ENCODE measurements around the gene ATG5.
"Not testable (repeated sequence)": the region's sequence is repeated elsewhere in the genome, so short reads cannot be mapped to it uniquely, and the experiment has no call there.

ATG5 gene

DNA sequence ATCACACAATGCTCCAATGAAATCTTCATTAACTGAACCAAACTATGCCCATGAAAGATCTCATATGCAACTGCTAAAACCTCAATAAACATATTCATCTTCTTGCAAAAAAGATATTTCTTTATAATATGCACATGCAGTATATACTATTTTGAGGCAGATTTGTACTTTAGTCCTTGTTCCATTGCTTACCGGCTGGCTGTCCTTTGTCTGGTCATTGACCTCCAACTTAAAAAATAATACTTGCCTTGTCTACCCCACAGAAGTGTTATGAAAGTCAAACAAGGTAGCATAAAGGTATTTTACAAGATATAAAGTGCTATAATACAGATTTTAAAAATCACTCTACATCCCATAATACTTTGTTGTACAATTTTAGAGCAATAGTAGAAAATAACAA, 88.3 kb downstream of the ATG5 start:
- TF ChIP-seq, protein P1, sequence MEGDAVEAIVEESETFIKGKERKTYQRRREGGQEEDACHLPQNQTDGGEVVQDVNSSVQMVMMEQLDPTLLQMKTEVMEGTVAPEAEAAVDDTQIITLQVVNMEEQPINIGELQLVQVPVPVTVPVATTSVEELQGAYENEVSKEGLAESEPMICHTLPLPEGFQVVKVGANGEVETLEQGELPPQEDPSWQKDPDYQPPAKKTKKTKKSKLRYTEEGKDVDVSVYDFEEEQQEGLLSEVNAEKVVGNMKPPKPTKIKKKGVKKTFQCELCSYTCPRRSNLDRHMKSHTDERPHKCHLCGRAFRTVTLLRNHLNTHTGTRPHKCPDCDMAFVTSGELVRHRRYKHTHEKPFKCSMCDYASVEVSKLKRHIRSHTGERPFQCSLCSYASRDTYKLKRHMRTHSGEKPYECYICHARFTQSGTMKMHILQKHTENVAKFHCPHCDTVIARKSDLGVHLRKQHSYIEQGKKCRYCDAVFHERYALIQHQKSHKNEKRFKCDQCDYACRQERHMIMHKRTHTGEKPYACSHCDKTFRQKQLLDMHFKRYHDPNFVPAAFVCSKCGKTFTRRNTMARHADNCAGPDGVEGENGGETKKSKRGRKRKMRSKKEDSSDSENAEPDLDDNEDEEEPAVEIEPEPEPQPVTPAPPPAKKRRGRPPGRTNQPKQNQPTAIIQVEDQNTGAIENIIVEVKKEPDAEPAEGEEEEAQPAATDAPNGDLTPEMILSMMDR (IDR thresholded peaks at IDR 0.05; ENCODE audit: insufficient read depth, low read length, poor library complexity, severe bottlenecking) = no peak
- no peak for TF ChIP-seq EZH2phosphoT487 (conservative IDR thresholded peaks at IDR 0.05; ENCODE audit: low read length)
- Histone ChIP-seq H3K27ac (ENCODE audit: low read depth, low read length) (no peak overlapping the region), H3K9ac (ENCODE audit: low read length) (no peak overlapping the region)

GRCh38 chr6:106229876-106230445, 95.6 kb downstream of the ATG5 start:
- not testable (repeated sequence) for H3K79me2 ChIP-seq (ENCODE audit: insufficient read depth, low read length); H3F3A ChIP-seq (ENCODE audit: insufficient read depth); H3K4me2 ChIP-seq (ENCODE audit: low read depth, low read length, poor library complexity, severe bottlenecking); H3K9ac ChIP-seq (ENCODE audit: low read length); H3K4me3 ChIP-seq (ENCODE audit: insufficient read depth, low read length, poor library complexity, severe bottlenecking); H3K9me2 ChIP-seq (replicated peaks; ENCODE audit: insufficient read depth, low read length); H3K27me3 ChIP-seq (ENCODE audit: low read length); H3K27ac ChIP-seq (ENCODE audit: low read depth, low read length); H2AFZ ChIP-seq (ENCODE audit: low read depth, low read length, severe bottlenecking); H4K20me1 ChIP-seq (ENCODE audit: low read depth, low read length); H3K9me3 ChIP-seq (ENCODE audit: insufficient read depth, low read length); H3K36me3 ChIP-seq (ENCODE audit: low read length)

More for the DNA sequence above, 88.3 kb downstream of the ATG5 start:
- no peaks in the 10 kb centered on the region for H3K36me3 ChIP-seq (ENCODE audit: low read length)
- H3K9me2 ChIP-seq (replicated peaks; ENCODE audit: insufficient read depth, low read length) = no peaks in the 10 kb centered on the region
- no peak overlapping the region for H3K4me2 ChIP-seq (ENCODE audit: low read depth, low read length, poor library complexity, severe bottlenecking)
- no peak overlapping the region for H3K4me3 ChIP-seq (ENCODE audit: insufficient read depth, low read length, poor library complexity, severe bottlenecking)
- H3K79me2 ChIP-seq (ENCODE audit: insufficient read depth, low read length) = no peaks in the 10 kb centered on the region; the same call in 1 of the 2 replicates
- no peaks in the 10 kb centered on the region for H4K20me1 ChIP-seq (ENCODE audit: low read depth, low read length)
- no peak overlapping the region for H2AFZ ChIP-seq (ENCODE audit: low read depth, low read length, severe bottlenecking)
- H3K27me3 ChIP-seq (ENCODE audit: low read length) = no peaks in the 10 kb centered on the region
- no peaks in the 10 kb centered on the region for H3F3A ChIP-seq (ENCODE audit: insufficient read depth)
- H3K9me3 ChIP-seq (ENCODE audit: insufficient read depth, low read length) = no peaks in the 10 kb centered on the region

- Histone ChIP-seq H3K4me3 (ENCODE audit: insufficient read depth, low read length, poor library complexity, severe bottlenecking) (no peak overlapping the region), H3K9me2 (replicated peaks; ENCODE audit: insufficient read depth, low read length) (no peaks in the 10 kb centered on the region), H3K27me3 (ENCODE audit: low read length) (no peaks in the 10 kb centered on the region), H4K20me1 (ENCODE audit: low read depth, low read length) (peaks cover 3% of the 10 kb centered on the region; the same call in 1 of the 2 replicates), H3K36me3 (ENCODE audit: low read length) (no peaks in the 10 kb centered on the region), H3F3A (ENCODE audit: insufficient read depth) (no peaks in the 10 kb centered on the region), H3K9me3 (ENCODE audit: insufficient read depth, low read length) (no peaks in the 10 kb centered on the region), H3K27ac (ENCODE audit: low read depth, low read length) (no peak overlapping the region), H3K9ac (ENCODE audit: low read length) (no peak overlapping the region), H3K4me2 (ENCODE audit: low read depth, low read length, poor library complexity, severe bottlenecking) (no peak overlapping the region), H3K79me2 (ENCODE audit: insufficient read depth, low read length) (no peaks in the 10 kb centered on the region), H2AFZ (ENCODE audit: low read depth, low read length, severe bottlenecking) (no peak overlapping the region)
- no peak for TF ChIP-seq EZH2phosphoT487 (conservative IDR thresholded peaks at IDR 0.05; ENCODE audit: low read length)
- TF ChIP-seq, protein P1 (IDR thresholded peaks at IDR 0.05; ENCODE audit: insufficient read depth, low read length, poor library complexity, severe bottlenecking) = no peak
These were observed 97.7 kb downstream of the ATG5 start for GRCh38 chr6:106227612-106228507.

DNA sequence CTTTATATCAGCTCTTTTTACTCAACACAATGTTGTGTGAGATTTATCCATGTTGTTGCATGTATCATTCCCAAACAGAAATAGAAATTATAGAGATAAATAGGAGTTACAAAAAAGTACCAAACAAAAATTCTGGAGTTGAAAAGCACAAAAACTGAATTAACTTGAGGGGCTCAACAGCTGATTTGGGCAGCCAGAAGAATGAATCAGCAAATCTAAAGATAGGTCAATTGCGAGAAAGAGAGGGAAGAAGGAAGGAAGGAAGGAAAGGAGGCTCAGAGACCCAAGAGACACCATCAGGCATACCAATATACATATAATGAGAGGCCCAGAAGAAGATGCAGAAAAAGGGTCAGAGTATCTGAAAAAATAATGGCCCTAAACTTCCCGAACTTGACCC, 98.9 kb downstream of the ATG5 start:
- Histone ChIP-seq H2AFZ (ENCODE audit: low read depth, low read length, severe bottlenecking) (no peak overlapping the region), H3K36me3 (ENCODE audit: low read length) (no peaks in the 10 kb centered on the region), H3K9me2 (replicated peaks; ENCODE audit: insufficient read depth, low read length) (no peaks in the 10 kb centered on the region), H3F3A (ENCODE audit: insufficient read depth) (no peaks in the 10 kb centered on the region), H3K9ac (ENCODE audit: low read length) (no peak overlapping the region), H3K4me2 (ENCODE audit: low read depth, low read length, poor library complexity, severe bottlenecking) (no peak overlapping the region), H3K79me2 (ENCODE audit: insufficient read depth, low read length) (peaks cover 6% of the 10 kb centered on the region; the same call in 1 of the 2 replicates), H3K4me3 (ENCODE audit: insufficient read depth, low read length, poor library complexity, severe bottlenecking) (no peak overlapping the region), H3K9me3 (ENCODE audit: insufficient read depth, low read length) (no peaks in the 10 kb centered on the region), H4K20me1 (ENCODE audit: low read depth, low read length) (peaks cover 5% of the 10 kb centered on the region; the same call in 1 of the 2 replicates), H3K27ac (ENCODE audit: low read depth, low read length) (no peak overlapping the region), H3K27me3 (ENCODE audit: low read length) (no peaks in the 10 kb centered on the region)
- no peak for TF ChIP-seq EZH2phosphoT487 (conservative IDR thresholded peaks at IDR 0.05; ENCODE audit: low read length)
- TF ChIP-seq, protein P1 (IDR thresholded peaks at IDR 0.05; ENCODE audit: insufficient read depth, low read length, poor library complexity, severe bottlenecking) = no peak

Measured in SU-DHL-6 (cell line).